Fibroblast of lung (primary cell): ENCODE measurements around the gene MAP3K4. TPM values are rescaled to one million over a fixed set of nuclear protein-coding genes. Genes with fewer than 3 reads are reported as not detected.

ENCODE experiments used
- DNase-seq, 2 donors: peaks; one replicate each; pipeline versions ENCODE4 v3.0.0 to v3.0.0-alpha.2; 2010; ENCODE audit warnings: low read depth in 2 of 2
- H2AFZ ChIP-seq: 2 replicates; pipeline ENCODE4 v1.5.1; 2012; ENCODE audit warnings: low read length, control low read depth, inconsistent platforms
- H3K27ac ChIP-seq: 2 replicates; pipeline ENCODE4 v1.5.1; 2011; ENCODE audit warnings: low read length, control low read depth; ENCODE audit not compliant: insufficient read depth
- H3K27me3 ChIP-seq: 2 replicates; pipeline ENCODE4 v1.5.1; 2011; ENCODE audit warnings: mild to moderate bottlenecking, low read length; ENCODE audit not compliant: control insufficient read depth, insufficient read depth
- H3K36me3 ChIP-seq: 2 replicates; pipeline ENCODE4 v1.5.1; 2011; ENCODE audit warnings: low read length; ENCODE audit not compliant: control insufficient read depth, insufficient read depth
- H3K4me1 ChIP-seq: 2 replicates; pipeline ENCODE4 v1.5.1; 2011; ENCODE audit warnings: low read length; ENCODE audit not compliant: control insufficient read depth, insufficient read depth; ENCODE audit errors: extremely low read depth
- H3K4me2 ChIP-seq: 2 replicates; pipeline ENCODE4 v1.5.1; 2011; ENCODE audit warnings: low read length, control low read depth; ENCODE audit not compliant: insufficient read depth; ENCODE audit errors: extremely low read depth
- H3K4me3 ChIP-seq, 4 experiments: fragments of 200-600 bp in 1 of 4; sonication (generic) in 1 of 4; replicated peaks in 1 of 4; 2 replicates each; pipeline ENCODE4 v1.5.1; 2011 to 2016; ENCODE audit warnings: low read length in 4 of 4, low read depth in 3 of 4, mild to moderate bottlenecking in 3 of 4, control low read depth in 2 of 4, inconsistent platforms in 1 of 4, mixed read lengths in 1 of 4; ENCODE audit not compliant: insufficient read depth in 1 of 4; ENCODE audit errors: control extremely low read depth in 1 of 4
- H3K79me2 ChIP-seq: 2 replicates; pipeline ENCODE4 v1.5.1; 2012; ENCODE audit warnings: mild to moderate bottlenecking, low read length, inconsistent platforms; ENCODE audit not compliant: control insufficient read depth, insufficient read depth
- H3K9ac ChIP-seq: 2 replicates; pipeline ENCODE4 v1.5.1; 2011; ENCODE audit warnings: mild to moderate bottlenecking, low read length, control low read depth; ENCODE audit not compliant: insufficient read depth
- H3K9me3 ChIP-seq: 2 replicates; pipeline ENCODE4 v1.5.1; 2012; ENCODE audit warnings: low read depth, low read length; ENCODE audit not compliant: control insufficient read depth, insufficient read depth
- H4K20me1 ChIP-seq: 2 replicates; pipeline ENCODE4 v1.5.1; 2011; ENCODE audit warnings: low read length; ENCODE audit not compliant: control insufficient read depth, insufficient read depth; ENCODE audit errors: extremely low read depth
- EZH2 ChIP-seq: IDR thresholded peaks from 2 replicates; pipeline ENCODE4 v1.5.1; 2012; ENCODE audit warnings: low read length, control low read depth, mild to moderate bottlenecking; ENCODE audit errors: missing control alignments
- polyA plus RNA-seq, 2 donors: library from polyadenylated mRNA; depleted of rRNA in 1 of 2; stranded (reverse) in 1 of 2; unstranded in 1 of 2; fragments of >200 nt; gene quantifications; 2 replicates each; pipeline ENCODE4 v1.2.1, GENCODE V29; 2011 to 2012; ENCODE audit warnings: missing spikeins in 1 of 2
- total RNA-seq: library from RNA; depleted of rRNA; stranded (reverse); fragments of >200 nt; gene quantifications from 2 replicates; pipeline ENCODE4 v1.2.1, GENCODE V29; 2014
- TF ChIP-seq, protein P1 (sequence below), 2 donors: IDR thresholded peaks in 1 of 2; conservative IDR thresholded peaks in 1 of 2; 1 replicate in 1 of 2; 2 replicates in 1 of 2; pipeline ENCODE4 v1.5.1; 2011 to 2012; ENCODE audit warnings: low read length in 2 of 2, control low read depth in 1 of 2, inconsistent platforms in 1 of 2, low read depth in 1 of 2, mild to moderate bottlenecking in 1 of 2

Gene MAP3K4
- total and polyA plus RNA-seq, 2 donors (not counting 1 experiment from before 2014, with no cell fraction given), result 9.1 to 44.4 TPM

DNA sequence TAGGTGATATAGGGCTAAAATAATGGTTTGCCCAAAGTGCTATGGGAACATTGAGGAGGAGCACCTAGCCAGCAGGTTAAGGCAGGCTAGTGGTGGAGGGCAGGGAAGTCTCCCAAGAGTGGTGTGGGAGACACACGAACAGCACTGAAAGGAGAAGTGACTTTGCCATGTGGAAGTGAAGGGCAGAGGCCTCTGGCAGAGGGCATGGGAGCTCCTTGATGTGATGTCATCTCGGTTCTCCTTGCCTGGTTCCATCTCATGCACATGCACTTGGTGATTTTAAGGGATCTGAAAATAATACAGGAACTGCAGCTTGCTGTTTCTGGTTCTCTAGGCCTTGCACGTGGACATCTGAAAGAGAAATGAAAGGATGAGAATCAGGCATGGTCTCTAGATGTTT, 4.7 kb upstream of the MAP3K4 start:
- Histone ChIP-seq H3K27ac (no peak overlapping the region), H4K20me1 (no peaks in the 10 kb centered on the region), H3K9me3 (no peaks in the 10 kb centered on the region), H3K4me2 (no peak overlapping the region), H3K4me1 (no peaks in the 10 kb centered on the region), H3K9ac (no peak overlapping the region), H3K36me3 (no peaks in the 10 kb centered on the region), H3K27me3 (no peaks in the 10 kb centered on the region), H3K79me2 (no peaks in the 10 kb centered on the region), H3K4me3 (no peak overlapping the region), H2AFZ (no peak overlapping the region)
- TF ChIP-seq EZH2, result no peak
- TF ChIP-seq, protein P1, sequence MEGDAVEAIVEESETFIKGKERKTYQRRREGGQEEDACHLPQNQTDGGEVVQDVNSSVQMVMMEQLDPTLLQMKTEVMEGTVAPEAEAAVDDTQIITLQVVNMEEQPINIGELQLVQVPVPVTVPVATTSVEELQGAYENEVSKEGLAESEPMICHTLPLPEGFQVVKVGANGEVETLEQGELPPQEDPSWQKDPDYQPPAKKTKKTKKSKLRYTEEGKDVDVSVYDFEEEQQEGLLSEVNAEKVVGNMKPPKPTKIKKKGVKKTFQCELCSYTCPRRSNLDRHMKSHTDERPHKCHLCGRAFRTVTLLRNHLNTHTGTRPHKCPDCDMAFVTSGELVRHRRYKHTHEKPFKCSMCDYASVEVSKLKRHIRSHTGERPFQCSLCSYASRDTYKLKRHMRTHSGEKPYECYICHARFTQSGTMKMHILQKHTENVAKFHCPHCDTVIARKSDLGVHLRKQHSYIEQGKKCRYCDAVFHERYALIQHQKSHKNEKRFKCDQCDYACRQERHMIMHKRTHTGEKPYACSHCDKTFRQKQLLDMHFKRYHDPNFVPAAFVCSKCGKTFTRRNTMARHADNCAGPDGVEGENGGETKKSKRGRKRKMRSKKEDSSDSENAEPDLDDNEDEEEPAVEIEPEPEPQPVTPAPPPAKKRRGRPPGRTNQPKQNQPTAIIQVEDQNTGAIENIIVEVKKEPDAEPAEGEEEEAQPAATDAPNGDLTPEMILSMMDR (conservative IDR thresholded peaks at IDR 0.05 in 1 of 2, IDR thresholded peaks at IDR 0.05 in 1 of 2; ENCODE audit: low read depth in 1 of 2, low read length in 2 of 2), result no peak
- no peak for DNase-seq

DNA sequence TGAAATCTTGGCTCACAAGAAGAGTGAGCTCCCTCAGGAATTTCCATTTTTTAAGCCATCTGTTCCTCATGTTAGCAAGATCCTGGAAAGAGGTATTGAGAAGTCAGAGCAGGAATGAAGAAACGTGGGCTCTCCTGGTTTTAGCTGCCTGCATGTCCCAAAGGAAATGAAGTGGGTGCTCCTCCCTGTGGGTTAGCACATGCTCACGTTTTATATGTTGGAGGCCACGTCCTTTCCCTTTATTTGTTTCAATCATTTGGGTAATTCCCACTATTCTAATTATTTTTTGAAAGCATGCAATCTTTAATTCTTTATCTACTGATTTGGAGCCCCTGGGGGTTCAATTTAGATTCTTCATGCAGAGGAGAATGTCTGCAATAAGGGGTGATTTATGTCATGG, 4.3 kb upstream of the MAP3K4 start:
- Histone ChIP-seq H3K36me3 (no peaks in the 10 kb centered on the region), H3K9me3 (no peaks in the 10 kb centered on the region), H3K4me3 (no peak overlapping the region), H4K20me1 (no peaks in the 10 kb centered on the region), H3K4me1 (no peaks in the 10 kb centered on the region), H2AFZ (no peak overlapping the region), H3K79me2 (no peaks in the 10 kb centered on the region), H3K9ac (no peak overlapping the region), H3K4me2 (no peak overlapping the region), H3K27ac (no peak overlapping the region), H3K27me3 (no peaks in the 10 kb centered on the region)
- DNase-seq, result no peak
- no peak for TF ChIP-seq EZH2
- TF ChIP-seq, protein P1 (conservative IDR thresholded peaks at IDR 0.05 in 1 of 2, IDR thresholded peaks at IDR 0.05 in 1 of 2; ENCODE audit: low read depth in 1 of 2, low read length in 2 of 2), result no peak

DNA sequence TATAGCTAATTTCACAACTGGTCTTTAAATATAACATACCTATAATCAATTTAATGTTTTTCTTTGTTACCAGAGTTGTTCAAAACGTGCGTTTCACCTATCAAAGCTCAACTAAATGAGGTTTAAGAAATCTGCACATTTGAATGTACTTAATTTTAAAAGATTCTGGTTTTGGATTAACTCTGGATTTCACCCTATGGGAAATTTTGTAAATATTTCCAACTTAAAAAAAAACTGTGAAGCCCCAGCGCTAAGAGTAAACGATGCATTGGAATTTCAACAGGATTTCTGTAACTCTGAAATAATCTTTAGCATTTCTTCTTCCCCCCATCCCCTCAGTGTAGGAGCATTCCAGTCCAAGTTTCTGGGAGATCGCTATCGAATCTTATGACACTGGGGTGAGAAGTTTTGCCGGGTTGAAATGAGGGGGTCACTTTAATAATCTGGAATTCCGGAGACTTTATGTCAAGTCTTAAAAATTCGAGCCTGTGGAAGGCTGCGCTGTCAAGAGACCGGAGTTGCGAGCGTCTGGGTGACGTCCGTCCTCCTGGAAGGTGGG, 643 bp upstream of the MAP3K4 start:
- Histone ChIP-seq H3K4me1 (no peaks in the 10 kb centered on the region), H3K9me3 (no peaks in the 10 kb centered on the region), H3K4me3 (peak overlapping the region; percentile 71 to 78 (median 74)), H4K20me1 (no peaks in the 10 kb centered on the region), H3K79me2 (peaks cover 19% of the 10 kb centered on the region), H3K27me3 (no peaks in the 10 kb centered on the region), H3K27ac (peak overlapping the region; percentile 87), H2AFZ (peak overlapping the region; percentile 76), H3K36me3 (no peaks in the 10 kb centered on the region), H3K9ac (peak overlapping the region; percentile 78), H3K4me2 (peak overlapping the region; percentile 90)
- DNase-seq, result no peak
- no peak for TF ChIP-seq EZH2
- TF ChIP-seq, protein P1 (conservative IDR thresholded peaks at IDR 0.05 in 1 of 2, IDR thresholded peaks at IDR 0.05 in 1 of 2; ENCODE audit: low read depth in 1 of 2, low read length in 2 of 2), result no peak
